MM.1S (cell line): ENCODE results near the gene MPG.
A peak's percentile ranks its signal among the peaks of the same experiment; 100 is the strongest.

Experiments used
- DNase-seq: peaks from one replicate; pipeline ENCODE4 v3.0.0-alpha.2; 2015
- H2AFZ ChIP-seq: fragments of 300-600 bp; sonication (generic); 2 replicates; pipeline ENCODE4 v1.6.0; 2016; ENCODE audit warnings: antibody characterized with exemption, low read length
- H3F3A ChIP-seq: fragments of 300-600 bp; sonication (generic); 2 replicates; pipeline ENCODE4 v1.6.1; 2016; ENCODE audit warnings: mild to moderate bottlenecking, antibody characterized with exemption, low read length, moderate library complexity, mixed read lengths; ENCODE audit not compliant: insufficient read depth
- H3K27ac ChIP-seq: fragments of 300-600 bp; sonication (generic); 2 replicates; pipeline ENCODE4 v1.5.1; 2016; ENCODE audit warnings: mild to moderate bottlenecking, low read length
- H3K27me3 ChIP-seq: fragments of 300-600 bp; sonication (generic); replicated peaks from 2 replicates; pipeline ENCODE4 v1.6.0; 2016; ENCODE audit warnings: low read length; ENCODE audit not compliant: insufficient read depth
- H3K36me3 ChIP-seq: fragments of 300-600 bp; sonication (generic); replicated peaks from 2 replicates; pipeline ENCODE4 v1.6.1; 2016; ENCODE audit warnings: mild to moderate bottlenecking, low read length, mixed read lengths; ENCODE audit not compliant: insufficient read depth
- H3K4me1 ChIP-seq: fragments of 300-600 bp; sonication (generic); 2 replicates; pipeline ENCODE4 v1.6.1; 2016; ENCODE audit warnings: low read length, mixed read lengths
- H3K4me2 ChIP-seq: fragments of 300-600 bp; sonication (generic); 2 replicates; pipeline ENCODE4 v1.6.0; 2016; ENCODE audit warnings: low read depth, low read length
- H3K4me3 ChIP-seq: fragments of 300-600 bp; sonication (generic); 2 replicates; pipeline ENCODE4 v1.5.1; 2016; ENCODE audit warnings: low read length, mixed read lengths
- H3K79me2 ChIP-seq: fragments of 300-600 bp; sonication (generic); 2 replicates; pipeline ENCODE4 v1.6.1; 2016; ENCODE audit warnings: mixed run types, low read length, mixed read lengths
- H3K9ac ChIP-seq: fragments of 300-600 bp; sonication (generic); 2 replicates; pipeline ENCODE4 v1.6.1; 2016; ENCODE audit warnings: low read length, mixed read lengths
- H3K9me2 ChIP-seq: fragments of 300-600 bp; sonication (generic); replicated peaks from 2 replicates; pipeline ENCODE4 v1.6.1; 2016; ENCODE audit warnings: mild to moderate bottlenecking, low read length, mixed read lengths; ENCODE audit not compliant: insufficient read depth
- H3K9me3 ChIP-seq: fragments of 300-600 bp; sonication (generic); replicated peaks from 2 replicates; pipeline ENCODE4 v1.6.1; 2016; ENCODE audit warnings: mild to moderate bottlenecking, low read length, mixed read lengths; ENCODE audit not compliant: insufficient read depth
- H4K20me1 ChIP-seq: fragments of 300-600 bp; sonication (generic); 2 replicates; pipeline ENCODE4 v1.6.1; 2016; ENCODE audit warnings: mild to moderate bottlenecking, low read length, moderate library complexity, mixed read lengths; ENCODE audit not compliant: insufficient read depth
- EZH2 ChIP-seq: fragments of 300-600 bp; sonication (generic); optimal IDR thresholded peaks from 2 replicates; pipeline ENCODE3; 2017; ENCODE audit warnings: low read depth, mild to moderate bottlenecking, antibody characterized with exemption, low read length, mixed read lengths
- EZH2phosphoT487 ChIP-seq: fragments of 300-600 bp; sonication (generic); IDR thresholded peaks from 2 replicates; pipeline ENCODE4 v1.6.1; 2018; ENCODE audit warnings: antibody characterized with exemption, low read length
- TF ChIP-seq, protein P1 (sequence below): fragments of 300-600 bp; sonication (generic); IDR thresholded peaks from 2 replicates; pipeline ENCODE4 v1.5.1; 2016; ENCODE audit warnings: antibody characterized with exemption, low read length, mixed read lengths

MPG gene

DNA sequence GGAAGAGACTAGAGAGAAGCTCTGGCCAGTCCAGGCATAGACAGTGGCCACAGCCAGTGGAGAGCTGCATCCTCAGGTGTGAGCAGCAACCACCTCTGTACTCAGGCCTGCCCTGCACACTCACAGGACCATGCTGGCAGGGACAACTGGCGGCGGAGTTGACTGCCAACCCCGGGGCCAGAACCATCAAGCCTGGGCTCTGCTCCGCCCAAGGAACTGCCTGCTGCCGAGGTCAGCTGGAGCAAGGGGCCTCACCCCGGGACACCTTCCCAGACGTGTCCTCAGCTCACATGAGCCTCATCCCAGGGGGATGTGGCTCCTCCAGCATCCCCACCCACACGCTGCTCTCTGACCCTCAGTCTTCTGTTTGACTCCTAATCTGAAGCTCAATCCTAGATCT is 8.8 kb upstream of the MPG start:
- H3K27ac ChIP-seq = no peak overlapping the region
- H4K20me1 ChIP-seq = no peaks in the 10 kb centered on the region
- H3K27me3 ChIP-seq = peaks cover 4% of the 10 kb centered on the region
- H2AFZ ChIP-seq = no peak overlapping the region
- TF ChIP-seq, protein P1, sequence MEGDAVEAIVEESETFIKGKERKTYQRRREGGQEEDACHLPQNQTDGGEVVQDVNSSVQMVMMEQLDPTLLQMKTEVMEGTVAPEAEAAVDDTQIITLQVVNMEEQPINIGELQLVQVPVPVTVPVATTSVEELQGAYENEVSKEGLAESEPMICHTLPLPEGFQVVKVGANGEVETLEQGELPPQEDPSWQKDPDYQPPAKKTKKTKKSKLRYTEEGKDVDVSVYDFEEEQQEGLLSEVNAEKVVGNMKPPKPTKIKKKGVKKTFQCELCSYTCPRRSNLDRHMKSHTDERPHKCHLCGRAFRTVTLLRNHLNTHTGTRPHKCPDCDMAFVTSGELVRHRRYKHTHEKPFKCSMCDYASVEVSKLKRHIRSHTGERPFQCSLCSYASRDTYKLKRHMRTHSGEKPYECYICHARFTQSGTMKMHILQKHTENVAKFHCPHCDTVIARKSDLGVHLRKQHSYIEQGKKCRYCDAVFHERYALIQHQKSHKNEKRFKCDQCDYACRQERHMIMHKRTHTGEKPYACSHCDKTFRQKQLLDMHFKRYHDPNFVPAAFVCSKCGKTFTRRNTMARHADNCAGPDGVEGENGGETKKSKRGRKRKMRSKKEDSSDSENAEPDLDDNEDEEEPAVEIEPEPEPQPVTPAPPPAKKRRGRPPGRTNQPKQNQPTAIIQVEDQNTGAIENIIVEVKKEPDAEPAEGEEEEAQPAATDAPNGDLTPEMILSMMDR = no peak
- TF ChIP-seq EZH2 (no peak), EZH2phosphoT487 (no peak)
- DNase-seq = no peak
- no peak overlapping the region for H3K4me2 ChIP-seq
- no peaks in the 10 kb centered on the region for H3K79me2 ChIP-seq
- H3K9me3 ChIP-seq = no peaks in the 10 kb centered on the region
- H3K9ac ChIP-seq = no peak overlapping the region
- no peaks in the 10 kb centered on the region for H3K36me3 ChIP-seq
- H3K4me1 ChIP-seq = peaks cover 5% of the 10 kb centered on the region
- H3K9me2 ChIP-seq = no peaks in the 10 kb centered on the region
- no peak overlapping the region for H3K4me3 ChIP-seq
- H3F3A ChIP-seq = no peaks in the 10 kb centered on the region

DNA sequence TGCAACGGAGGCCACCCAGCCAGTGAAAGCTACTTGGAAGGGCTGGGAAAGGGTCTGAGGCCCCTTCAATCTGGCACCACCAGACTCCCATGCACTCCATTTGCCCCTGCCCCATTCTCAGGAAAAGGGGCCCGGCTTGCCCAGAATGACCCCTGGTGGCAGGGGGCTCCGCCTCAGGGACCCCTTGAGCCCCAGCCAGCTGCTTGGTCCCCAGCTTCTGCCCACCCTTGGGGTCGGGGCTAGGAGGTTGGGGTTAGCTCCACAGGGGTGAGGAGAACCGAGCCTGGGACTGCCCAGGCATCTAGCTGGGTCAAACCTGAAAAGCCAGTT is 6.8 kb upstream of the MPG start:
- no peaks in the 10 kb centered on the region for H3K9me2 ChIP-seq
- H3K27ac ChIP-seq = no peak overlapping the region
- no peak for DNase-seq
- H3K4me3 ChIP-seq = no peak overlapping the region
- H4K20me1 ChIP-seq = no peaks in the 10 kb centered on the region
- no peak overlapping the region for H3K9ac ChIP-seq
- no peaks in the 10 kb centered on the region for H3K79me2 ChIP-seq
- H2AFZ ChIP-seq = no peak overlapping the region
- H3F3A ChIP-seq = no peaks in the 10 kb centered on the region
- H3K4me2 ChIP-seq = no peak overlapping the region
- TF ChIP-seq EZH2 = no peak
- TF ChIP-seq, protein P1 = no peak
- no peak for TF ChIP-seq EZH2phosphoT487
- H3K4me1 ChIP-seq = peaks cover 6% of the 10 kb centered on the region
- no peaks in the 10 kb centered on the region for H3K36me3 ChIP-seq
- H3K9me3 ChIP-seq = no peaks in the 10 kb centered on the region
- peaks cover 4% of the 10 kb centered on the region for H3K27me3 ChIP-seq

DNA sequence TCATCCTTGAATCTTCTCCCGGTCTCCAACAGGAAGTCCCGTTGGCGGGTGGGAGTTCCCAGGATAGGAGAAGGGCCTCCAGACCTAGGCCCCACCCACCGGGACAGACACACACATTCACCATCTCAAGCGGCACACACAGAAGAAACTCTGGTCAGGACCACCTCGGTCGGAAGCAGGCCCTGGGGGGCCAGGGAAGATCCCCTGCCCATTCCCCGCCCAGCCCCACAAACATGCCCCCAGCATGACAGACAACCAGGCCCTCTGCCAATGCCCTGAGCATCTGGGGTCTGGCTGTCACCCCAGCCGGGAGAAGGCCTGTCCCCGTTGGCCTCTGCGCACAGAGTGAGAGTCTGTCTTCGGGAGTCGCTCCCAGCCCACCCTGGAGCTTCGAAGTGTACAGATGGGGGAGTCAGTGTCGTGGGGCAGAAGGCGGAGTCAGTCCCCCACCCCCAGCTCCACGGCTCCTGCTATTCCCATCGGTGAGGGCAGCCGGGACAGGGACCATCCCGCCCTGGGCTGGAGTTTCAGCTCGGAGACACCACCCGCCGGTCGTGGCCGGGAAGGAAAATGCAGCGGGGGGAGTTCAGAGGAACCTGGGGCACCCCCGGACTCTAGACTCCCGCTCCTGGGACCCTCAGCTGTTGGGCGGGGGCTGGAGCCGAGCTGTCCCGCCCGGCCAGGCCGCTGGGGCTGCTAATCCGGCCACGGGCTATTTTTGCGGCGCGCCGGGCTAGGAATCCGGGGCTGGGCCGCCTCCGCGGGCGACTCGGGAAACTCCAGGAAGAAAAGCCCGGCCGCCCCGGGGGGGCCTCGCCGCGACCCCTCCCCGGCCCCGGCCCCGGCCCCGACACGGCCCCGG is 6.3 kb upstream of the MPG start:
- Histone ChIP-seq H3K9me2 (no peaks in the 10 kb centered on the region), H3K4me1 (peaks cover 12% of the 10 kb centered on the region), H3K9me3 (no peaks in the 10 kb centered on the region), H2AFZ (no peak overlapping the region), H3K27me3 (peaks cover 4% of the 10 kb centered on the region), H3K36me3 (no peaks in the 10 kb centered on the region), H3K79me2 (no peaks in the 10 kb centered on the region), H3F3A (no peaks in the 10 kb centered on the region), H3K9ac (no peak overlapping the region; the same call in 1 of the 2 replicates), H3K27ac (no peak overlapping the region), H3K4me3 (peak overlapping the region; percentile 38; the same call in 1 of the 2 replicates), H4K20me1 (no peaks in the 10 kb centered on the region), H3K4me2 (peak overlapping the region; percentile 67; the same call in 1 of the 2 replicates)
- TF ChIP-seq, protein P1 = no peak
- TF ChIP-seq EZH2 (no peak), EZH2phosphoT487 (no peak)
- no peak for DNase-seq
